H1 (cell line): Measurements from ENCODE around the gene IFNGR1. TPM values are rescaled to one million over a fixed set of nuclear protein-coding genes. Genes with fewer than 3 reads are reported as not detected.

Source experiments
- CTCF ChIA-PET: fragments of 300-600 bp; sonication (Branson Sonifier 250); formaldehyde crosslinking; loops from one replicate; lab custom pipeline; 2021; ENCODE audit not compliant: partially characterized antibody; lab: Charles Lee
- POLR2A ChIA-PET: fragments of 300-600 bp; sonication (Branson Sonifier 250); formaldehyde crosslinking; loops from one replicate; lab custom pipeline; 2021; ENCODE audit warnings: inconsistent platforms; ENCODE audit not compliant: partially characterized antibody; lab: Charles Lee
- DNase-seq, 2 experiments: peaks; one replicate each; pipeline versions ENCODE4 v3.0.0 to v3.0.0-alpha.2; 2010 to 2022; ENCODE audit warnings: low spot score in 2 of 2, low read depth in 1 of 2, mixed read lengths in 1 of 2
- FAIRE-seq: peaks from 2 replicates; lab custom pipeline; 2011; peaks lifted over from hg19 to GRCh38; lab: Jason Lieb, UNC
- H2AFZ ChIP-seq: 2 replicates; pipeline ENCODE4 v1.8.1; 2012; ENCODE audit warnings: low read length, inconsistent platforms
- H2AK5ac ChIP-seq: 2 replicates; pipeline ENCODE4 v1.6.1; 2013; ENCODE audit warnings: low read depth, low read length
- H2BK120ac ChIP-seq: replicated peaks from 2 replicates; pipeline ENCODE3; 2013; ENCODE audit warnings: low read depth, low read length, inconsistent platforms
- H2BK12ac ChIP-seq: 2 replicates; pipeline ENCODE4 v1.6.1; 2013; ENCODE audit warnings: low read depth, low read length
- H2BK15ac ChIP-seq: 2 replicates; pipeline ENCODE4 v1.6.1; 2013; ENCODE audit warnings: low read length
- H2BK20ac ChIP-seq: 2 replicates; pipeline ENCODE4 v1.6.1; 2013; ENCODE audit warnings: low read length
- H2BK5ac ChIP-seq: 2 replicates; pipeline ENCODE4 v1.6.1; 2013; ENCODE audit warnings: low read depth, low read length
- H3K14ac ChIP-seq: 2 replicates; pipeline ENCODE4 v1.6.1; 2013; ENCODE audit warnings: inconsistent platforms; ENCODE audit not compliant: insufficient read length
- H3K18ac ChIP-seq: 2 replicates; pipeline ENCODE4 v1.6.1; 2013; ENCODE audit warnings: low read length; ENCODE audit errors: extremely low read depth
- H3K23ac ChIP-seq: 2 replicates; pipeline ENCODE4 v1.6.1; 2013; ENCODE audit warnings: inconsistent platforms; ENCODE audit not compliant: insufficient read length
- H3K23me2 ChIP-seq: 2 replicates; pipeline ENCODE4 v1.6.1; 2013; ENCODE audit warnings: low read depth, low read length
- H3K27ac ChIP-seq: 2 replicates; pipeline ENCODE4 v1.6.1; 2011; ENCODE audit warnings: low read depth, low read length, inconsistent platforms
- H3K27me3 ChIP-seq, 4 experiments: replicated peaks in 1 of 4; 1 replicate in 1 of 4; 2 replicates in 3 of 4; pipeline versions ENCODE4 v1.6.1 to v1.8.1; 2011 to 2013; ENCODE audit warnings: low read length in 3 of 4, mild to moderate bottlenecking in 3 of 4, inconsistent platforms in 2 of 4, mixed read lengths in 2 of 4, moderate library complexity in 1 of 4; ENCODE audit not compliant: control insufficient read depth in 3 of 4, insufficient read depth in 3 of 4; ENCODE audit errors: extremely low read depth in 1 of 4
- H3K36me3 ChIP-seq, 4 experiments: 2 replicates each; pipeline versions ENCODE4 v1.6.1 to v1.8.1; 2011 to 2013; ENCODE audit warnings: mild to moderate bottlenecking in 4 of 4, low read length in 3 of 4, moderate library complexity in 2 of 4, control low read depth in 1 of 4, inconsistent platforms in 1 of 4; ENCODE audit not compliant: insufficient read depth in 4 of 4, control insufficient read depth in 2 of 4
- H3K4ac ChIP-seq: replicated peaks from 2 replicates; pipeline ENCODE3; 2013; ENCODE audit warnings: low read length, low read depth, mixed read lengths, inconsistent platforms; ENCODE audit not compliant: insufficient read length
- H3K4me1 ChIP-seq, 4 experiments: replicated peaks in 1 of 4; 1 replicate in 1 of 4; 2 replicates in 3 of 4; pipeline versions ENCODE4 v1.6.1 to v1.8.1; 2011 to 2013; ENCODE audit warnings: low read length in 3 of 4, inconsistent platforms in 2 of 4, mixed read lengths in 1 of 4; ENCODE audit not compliant: insufficient read depth in 4 of 4, control insufficient read depth in 3 of 4
- H3K4me2 ChIP-seq, 2 experiments: 2 replicates each; pipeline versions ENCODE4 v1.6.1 to v1.8.1; 2011 to 2013; ENCODE audit warnings: low read depth in 2 of 2, low read length in 2 of 2, control low read depth in 1 of 2, inconsistent platforms in 1 of 2, mild to moderate bottlenecking in 1 of 2; ENCODE audit not compliant: insufficient read depth in 1 of 2
- H3K4me3 ChIP-seq, 4 experiments: fragments of 200-600, 300-600 bp in 1 of 4; sonication (generic), shearing (Covaris generic), sonication (Bioruptor Twin) in 1 of 4; 2 replicates each; pipeline versions ENCODE4 v1.5.1 to v1.8.1; 2011 to 2016; ENCODE audit warnings: low read length in 4 of 4, low read depth in 3 of 4, control low read depth in 2 of 4, inconsistent platforms in 2 of 4, mild to moderate bottlenecking in 2 of 4, mixed read lengths in 1 of 4, moderate library complexity in 1 of 4; ENCODE audit not compliant: insufficient read depth in 2 of 4; ENCODE audit errors: extremely low read depth in 1 of 4
- H3K56ac ChIP-seq: replicated peaks from 2 replicates; pipeline ENCODE3; 2013; ENCODE audit warnings: low read depth, mild to moderate bottlenecking, mixed read lengths, low read length, inconsistent platforms; ENCODE audit not compliant: insufficient read length
- H3K79me1 ChIP-seq: 2 replicates; pipeline ENCODE4 v1.6.1; 2013; ENCODE audit warnings: low read depth, low read length, control low read depth
- H3K79me2 ChIP-seq, 2 experiments: 2 replicates each; pipeline versions ENCODE4 v1.6.1 to v1.8.1; 2012 to 2013; ENCODE audit warnings: low read length in 2 of 2, mild to moderate bottlenecking in 2 of 2, inconsistent platforms in 1 of 2; ENCODE audit not compliant: insufficient read depth in 2 of 2, control insufficient read depth in 1 of 2
- H3K9ac ChIP-seq, 4 experiments: replicated peaks in 1 of 4; 1 replicate in 1 of 4; 2 replicates in 3 of 4; pipeline versions ENCODE4 v1.6.1 to v1.8.1; 2011 to 2013; ENCODE audit warnings: low read depth in 3 of 4, low read length in 3 of 4, control low read depth in 2 of 4, mild to moderate bottlenecking in 2 of 4, moderate library complexity in 2 of 4, inconsistent platforms in 1 of 4; ENCODE audit errors: extremely low read depth in 1 of 4
- H3K9me3 ChIP-seq, 2 experiments: 2 replicates each; pipeline versions ENCODE4 v1.6.1 to v1.8.1; 2012 to 2013; ENCODE audit warnings: mild to moderate bottlenecking in 2 of 2, moderate library complexity in 2 of 2, control low read depth in 1 of 2, inconsistent platforms in 1 of 2, low read depth in 1 of 2, low read length in 1 of 2, mixed read lengths in 1 of 2; ENCODE audit not compliant: insufficient read depth in 2 of 2
- H4K20me1 ChIP-seq, 2 experiments: replicated peaks in 1 of 2; 2 replicates each; pipeline versions ENCODE3 to v1.8.1; 2011 to 2013; ENCODE audit warnings: inconsistent platforms in 2 of 2, low read length in 2 of 2, mild to moderate bottlenecking in 1 of 2; ENCODE audit not compliant: insufficient read depth in 2 of 2, control insufficient read depth in 1 of 2
- H4K5ac ChIP-seq: 2 replicates; pipeline ENCODE4 v1.6.1; 2013; ENCODE audit warnings: low read length, low read depth, mixed read lengths, inconsistent platforms; ENCODE audit not compliant: insufficient read length
- H4K8ac ChIP-seq: 2 replicates; pipeline ENCODE4 v1.8.0; 2013; ENCODE audit warnings: mild to moderate bottlenecking, moderate library complexity, low read length, inconsistent platforms; ENCODE audit not compliant: insufficient read depth; ENCODE audit errors: extremely low read depth
- H4K91ac ChIP-seq: replicated peaks from 2 replicates; pipeline ENCODE3; 2013; ENCODE audit warnings: low read length, mixed read lengths, inconsistent platforms; ENCODE audit not compliant: insufficient read length
- CHD1 ChIP-seq: IDR thresholded peaks from 2 replicates; pipeline ENCODE4 v1.6.1; 2012; ENCODE audit warnings: low read depth, low read length, improper control_type of control experiment
- HDAC2 ChIP-seq, 2 experiments: fragments of 300-600 bp in 1 of 2; sonication (generic) in 1 of 2; IDR thresholded peaks; 2 replicates each; pipeline ENCODE4 v1.6.1; 2011 to 2012; ENCODE audit warnings: low read depth in 2 of 2, low read length in 2 of 2, mild to moderate bottlenecking in 2 of 2, moderate library complexity in 2 of 2, borderline replicate concordance in 1 of 2, inconsistent platforms in 1 of 2
- HDAC6 ChIP-seq: IDR thresholded peaks from one replicate; pipeline ENCODE4 v1.7.1; 2012; ENCODE audit warnings: low read depth, mild to moderate bottlenecking, inconsistent platforms, low read length, moderate library complexity
- JUND ChIP-seq: IDR thresholded peaks from 2 replicates; pipeline ENCODE4 v1.6.1; 2011; ENCODE audit warnings: mild to moderate bottlenecking, improper control_type of control experiment, low read length
- KDM4A ChIP-seq: IDR thresholded peaks from one replicate; pipeline ENCODE4 v1.7.1; 2012; ENCODE audit warnings: low read depth, mild to moderate bottlenecking, moderate library complexity, low read length, inconsistent platforms; ENCODE audit not compliant: severe bottlenecking
- TAF7 ChIP-seq: optimal IDR thresholded peaks from 2 replicates; pipeline ENCODE3; 2011; ENCODE audit warnings: low read depth, mild to moderate bottlenecking, inconsistent platforms, low read length, moderate library complexity, borderline replicate concordance
- TCF12 ChIP-seq: IDR thresholded peaks from 2 replicates; pipeline ENCODE4 v1.6.1; 2011; ENCODE audit warnings: low read depth, mild to moderate bottlenecking, low read length
- polyA plus RNA-seq, 7 experiments: library from polyadenylated mRNA; depleted of rRNA in 3 of 7; stranded (reverse) in 5 of 7; unstranded in 2 of 7; fragments of >200 nt in 5 of 7; fragments of 200-250 nt in 2 of 7; gene quantifications; 1 replicate in 5 of 7; 2 replicates in 1 of 7; 4 replicates in 1 of 7; pipeline versions ENCODE4 v1.2.1 to v1.2.3, GENCODE V29; 2011 to 2013; ENCODE audit warnings: missing spikeins in 2 of 7, mixed read lengths in 2 of 7
- total RNA-seq: library from RNA; stranded (reverse); fragmentation: NEBNext Ultra II Directional; extraction: Animal tissue kit (Norgen Biotek cat#: 25700); gene quantifications from 2 replicates; pipeline ENCODE4 v1.2.1, GENCODE V29; 2021
- TF ChIP-seq, protein P1 (sequence below): IDR thresholded peaks from 2 replicates; pipeline ENCODE4 v1.6.1; 2012; ENCODE audit warnings: inconsistent platforms

IFNGR1 gene
- total and polyA plus RNA-seq, 2 of the 8 experiments (the other 6 are each of a cell fraction or from before 2014, with no cell fraction given) = 9.7 to 20.9 TPM

DNA sequence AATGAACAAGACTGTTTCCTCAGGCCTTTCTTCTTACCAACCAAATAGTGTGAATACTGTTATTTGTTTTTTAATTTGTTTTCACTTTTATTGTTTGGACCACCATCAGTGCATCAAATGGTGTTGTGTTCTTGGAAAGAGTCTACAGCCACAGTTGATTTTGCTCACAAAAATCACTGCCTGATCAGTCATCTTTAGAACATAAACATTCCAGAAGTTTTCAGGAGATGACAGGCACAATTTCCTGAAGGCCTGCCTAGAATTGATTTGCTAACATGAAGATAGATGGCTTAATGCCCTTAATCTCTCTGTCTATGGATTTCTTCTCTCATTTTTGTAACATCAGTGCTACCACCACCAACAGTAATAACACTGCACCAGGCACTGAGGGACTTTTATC lies 59.3 kb downstream of the IFNGR1 start:
- Histone ChIP-seq H3K36me3 (no peaks in the 10 kb centered on the region; a peak in 1 of 8 replicates), H2BK15ac (no peak overlapping the region), H3K9me3 (peaks cover 27 to 47% of the 10 kb centered on the region in 2 experiments), H3K23me2 (no peaks in the 10 kb centered on the region; the same call in 1 of the 2 replicates), H3K56ac (no peak overlapping the region), H3K79me2 (no peaks in the 10 kb centered on the region), H4K20me1 (no peaks in the 10 kb centered on the region), H4K5ac (no peak overlapping the region), H4K91ac (no peak overlapping the region), H4K8ac (no peak overlapping the region), H3K14ac (no peak overlapping the region), H2AFZ (no peak overlapping the region), H3K4me3 (no peak overlapping the region), H3K18ac (no peak overlapping the region), H2BK20ac (no peak overlapping the region), H3K27ac (no peak overlapping the region), H2BK120ac (no peak overlapping the region), H3K23ac (no peak overlapping the region), H3K27me3 (no peaks in the 10 kb centered on the region), H3K4me2 (no peak overlapping the region), H3K79me1 (no peaks in the 10 kb centered on the region), H2AK5ac (no peak overlapping the region), H3K4ac (no peak overlapping the region), H2BK5ac (no peak overlapping the region), H3K4me1 (no peaks in the 10 kb centered on the region), H3K9ac (no peak overlapping the region), H2BK12ac (no peak overlapping the region)
- POLR2A ChIA-PET = no interaction called here
- no peak for FAIRE-seq
- DNase-seq = no peak
- CTCF ChIA-PET = no interaction called here
- no peak for TF ChIP-seq CHD1
- no peak for TF ChIP-seq TAF7
- TF ChIP-seq, protein P1, sequence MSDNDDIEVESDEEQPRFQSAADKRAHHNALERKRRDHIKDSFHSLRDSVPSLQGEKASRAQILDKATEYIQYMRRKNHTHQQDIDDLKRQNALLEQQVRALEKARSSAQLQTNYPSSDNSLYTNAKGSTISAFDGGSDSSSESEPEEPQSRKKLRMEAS = no peak
- TF ChIP-seq JUND = no peak
- no peak for TF ChIP-seq KDM4A
- TF ChIP-seq HDAC2 (IDR thresholded peaks at IDR 0.05; ENCODE audit: borderline replicate concordance in 1 of 2, low read depth in 2 of 2, low read length in 2 of 2) = no peak
- TF ChIP-seq TCF12 = no peak
- TF ChIP-seq HDAC6 = no peak
